ENCODE results near the gene DBI.
"Not testable (repeated sequence)": the region's sequence is repeated elsewhere in the genome, so short reads cannot be mapped to it uniquely, and the experiment has no call there.

DBI gene

GRCh38 chr2:119397196-119397595 is 30.4 kb downstream of the DBI start:
- no peak for DNase-seq

GRCh38 chr2:119402106-119402505 is 35.3 kb downstream of the DBI start:
- DNase-seq = no peak

GRCh38 chr2:119402645-119403560 is 36.1 kb downstream of the DBI start:
- no peak for DNase-seq

GRCh38 chr2:119403618-119404017 is 36.8 kb downstream of the DBI start:
- DNase-seq = not testable (repeated sequence)

GRCh38 chr2:119405151-119405550 is 38.4 kb downstream of the DBI start:
- no peak for DNase-seq

GRCh38 chr2:119407430-119408220 is 40.8 kb downstream of the DBI start:
- DNase-seq = peak in 21 of 51 donors; percentile 10 to 62 (median 31)

GRCh38 chr2:119408221-119408619 is 41.4 kb downstream of the DBI start:
- no peak for DNase-seq

GRCh38 chr2:119409506-119409905 is 42.7 kb downstream of the DBI start:
- DNase-seq = no peak

- no peak for DNase-seq
These were observed 48.1 kb downstream of the DBI start for GRCh38 chr2:119414894-119415293.

GRCh38 chr2:119415630-119416029 is 48.9 kb downstream of the DBI start:
- DNase-seq = no peak

GRCh38 chr2:119416299-119416923 is 49.6 kb downstream of the DBI start:
- no peak for DNase-seq

GRCh38 chr2:119417908-119418307 is 51.1 kb downstream of the DBI start:
- no peak for DNase-seq

GRCh38 chr2:119419065-119419464 is 52.3 kb downstream of the DBI start:
- DNase-seq = no peak

- DNase-seq = no peak
These were observed 53.2 kb downstream of the DBI start for GRCh38 chr2:119419803-119420508.

GRCh38 chr2:119421304-119421703 is 54.5 kb downstream of the DBI start:
- DNase-seq = no peak

GRCh38 chr2:119421741-119422140 is 55.0 kb downstream of the DBI start:
- DNase-seq = no peak

All from hypothalamus (tissue), 51 donors.